HG02870 (cell line): ENCODE measurements around the gene TNIK.

Source experiments
- ATAC-seq: cut with Tn5 transposase; IDR thresholded peaks from one replicate; pipeline ENCODE4 v1.9.1; 2021; ENCODE audit warnings: mild to moderate bottlenecking, moderate library complexity; ENCODE audit not compliant: unreplicated experiment

Gene TNIK

GRCh38 chr3:171018156-171018935, 441.9 kb downstream of the TNIK start:
- no peak for ATAC-seq

GRCh38 chr3:171013822-171014748, 446.1 kb downstream of the TNIK start:
- no peak for ATAC-seq

- no peak for ATAC-seq
Observed at GRCh38 chr3:171011873-171012336, 448.3 kb downstream of the TNIK start.
